Activated CD4-positive, alpha-beta T cell treated with anti-CD3 and anti-CD28 coated beads for 1 hour (primary cell): Measurements from ENCODE around the gene TEX26.

Experiments used
- DNase-seq: peaks from one replicate; pipeline ENCODE4 v3.0.0-alpha.2; 2020

The TEX26 gene

DNA sequence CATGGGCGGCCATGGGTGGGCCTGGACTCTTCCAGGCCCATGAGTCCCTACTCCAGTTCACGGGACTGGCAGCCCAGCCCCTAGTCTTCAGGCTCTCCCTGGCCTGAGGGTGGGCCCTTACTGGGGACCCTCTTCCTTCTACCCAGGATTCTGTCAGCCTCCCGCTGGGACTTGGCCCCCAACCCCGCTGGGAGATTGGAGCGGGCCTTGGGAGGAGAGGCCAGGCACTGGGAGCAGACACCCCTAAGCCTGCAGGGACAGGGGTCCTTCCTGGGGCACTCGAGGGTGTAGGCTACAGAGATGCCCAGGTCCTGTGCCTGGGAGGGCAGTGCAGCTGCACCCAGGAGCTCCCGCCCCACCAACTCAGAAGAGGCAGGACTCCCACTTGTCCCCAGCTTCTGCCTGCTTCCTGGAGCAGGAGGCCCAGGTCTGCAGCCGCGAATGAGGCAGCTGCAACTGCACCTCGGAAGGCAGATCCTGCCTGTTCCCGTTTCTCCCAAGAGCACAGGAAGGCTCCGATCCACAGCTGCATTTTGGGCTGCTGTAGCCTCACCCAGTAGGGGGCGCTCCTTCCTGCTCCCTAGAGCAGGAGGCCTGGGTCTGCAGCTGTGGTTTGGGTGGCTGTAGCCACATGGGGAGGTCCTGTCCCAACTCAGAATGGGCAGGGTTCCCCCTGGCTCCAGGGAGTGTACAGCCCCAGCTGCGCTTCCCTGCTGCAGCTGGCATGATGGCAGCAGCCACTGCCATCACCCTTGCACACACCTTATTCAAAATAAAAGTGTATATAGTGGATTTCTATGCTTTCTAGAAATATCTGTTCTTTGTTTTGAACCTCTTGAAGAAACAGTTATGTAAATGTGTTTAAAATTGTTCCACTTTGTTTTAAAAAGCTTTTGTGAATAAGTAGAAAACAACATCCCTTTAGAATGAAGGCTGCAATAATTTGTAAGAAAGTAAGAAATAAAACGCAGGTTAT, 46.8 kb downstream of the TEX26 start:
- no peak for DNase-seq

DNA sequence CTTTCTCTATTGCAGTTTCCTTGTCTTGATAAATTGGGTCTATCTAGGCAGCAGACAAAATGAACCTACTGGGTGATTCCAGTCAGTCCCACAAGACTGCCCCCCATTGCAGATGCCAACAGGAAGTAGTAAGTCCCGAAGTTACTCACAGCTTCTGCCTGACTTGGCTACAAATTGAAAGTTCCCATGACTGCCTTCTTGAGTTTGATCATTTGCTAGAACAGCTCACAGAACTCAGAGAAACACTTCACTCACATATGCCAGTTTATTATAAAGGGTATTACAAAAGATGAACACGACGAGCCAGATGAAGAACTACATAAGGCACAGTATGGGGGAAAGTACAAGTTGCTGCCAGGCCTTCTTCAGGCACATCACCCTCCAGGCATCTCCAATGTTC, 50.0 kb downstream of the TEX26 start:
- no peak for DNase-seq

DNA sequence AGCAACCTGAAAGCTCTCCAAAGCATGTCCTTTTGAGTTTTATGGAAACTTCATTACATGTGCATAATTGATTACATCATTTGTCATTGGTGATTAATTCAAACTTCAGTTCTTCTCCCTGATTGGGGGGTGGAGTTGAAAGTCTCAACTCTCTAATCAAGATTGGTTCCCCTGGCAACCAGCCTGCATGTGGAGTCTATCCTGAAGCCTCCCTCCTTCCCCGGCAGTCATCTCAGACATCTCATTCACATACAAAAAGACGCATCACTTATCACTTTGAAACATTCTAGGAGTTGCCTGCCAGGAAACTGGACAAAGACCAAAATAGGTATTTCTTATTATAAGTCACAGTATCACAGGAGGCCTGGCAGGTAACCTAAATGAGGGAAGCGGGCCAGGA, 50.5 kb downstream of the TEX26 start:
- no peak for DNase-seq

DNA sequence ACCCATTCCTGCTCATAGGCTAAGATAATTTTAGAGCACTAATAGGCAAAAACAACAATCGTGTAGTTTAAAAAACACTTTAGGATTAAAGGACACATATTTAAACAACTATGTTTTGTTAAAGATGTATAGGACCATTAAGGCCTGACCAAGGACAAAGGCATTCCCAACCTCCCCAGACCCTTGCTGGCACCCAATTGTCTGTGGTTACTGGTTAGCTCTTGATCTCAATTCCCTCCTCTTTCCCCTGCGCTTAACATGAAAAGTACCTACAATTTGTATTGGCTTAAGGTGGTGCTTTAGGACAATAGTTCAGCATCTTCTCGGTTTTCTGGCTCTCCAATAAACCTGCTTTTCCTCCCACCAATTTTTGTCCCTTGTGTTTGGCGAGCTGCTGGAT, 51.0 kb downstream of the TEX26 start:
- DNase-seq, result no peak

DNA sequence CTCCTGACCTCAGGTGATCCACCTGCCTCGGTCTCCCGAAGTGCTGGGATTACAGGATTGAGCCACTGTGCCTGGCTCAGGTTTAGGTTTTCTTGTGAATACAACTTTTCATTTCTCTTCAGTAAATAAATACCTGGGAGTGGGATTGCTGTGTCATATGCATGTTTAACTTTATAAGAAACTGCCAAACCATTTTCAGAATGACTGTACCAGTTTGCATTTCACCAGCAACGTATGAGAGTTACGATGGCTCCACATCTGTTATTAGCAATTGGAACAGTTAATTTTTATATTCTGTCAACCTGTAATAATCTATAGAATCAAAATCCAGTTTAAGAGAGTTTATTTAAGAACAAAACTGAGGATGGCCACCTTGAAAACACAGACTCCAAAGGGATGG, 52.2 kb downstream of the TEX26 start:
- no peak for DNase-seq

DNA sequence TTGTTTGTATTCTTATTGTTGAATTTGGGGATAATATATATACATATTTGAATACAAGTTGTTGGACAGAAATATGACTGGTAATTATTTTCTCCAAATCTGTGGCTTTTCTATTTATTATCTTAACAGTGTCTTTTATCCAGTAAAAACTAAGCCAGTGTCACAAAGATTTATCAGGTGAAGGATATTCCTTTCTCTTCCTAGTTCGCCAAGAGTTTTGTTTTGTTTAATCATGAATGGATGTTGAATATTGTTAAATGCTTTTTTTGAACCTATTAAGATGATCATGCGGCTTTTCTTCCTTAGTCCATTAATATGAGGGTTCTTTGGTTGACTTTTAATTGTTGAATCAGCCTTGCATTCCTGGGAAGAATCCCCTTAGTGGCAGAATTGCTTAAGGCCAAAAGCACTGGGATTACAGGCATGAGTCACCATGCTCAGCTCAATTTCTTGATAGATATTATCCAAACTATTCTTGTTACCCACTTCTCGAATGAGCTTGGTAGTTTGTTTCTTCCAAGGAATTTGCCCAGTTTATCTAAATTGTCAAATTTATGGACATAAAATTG, 53.3 kb downstream of the TEX26 start:
- no peak for DNase-seq

DNA sequence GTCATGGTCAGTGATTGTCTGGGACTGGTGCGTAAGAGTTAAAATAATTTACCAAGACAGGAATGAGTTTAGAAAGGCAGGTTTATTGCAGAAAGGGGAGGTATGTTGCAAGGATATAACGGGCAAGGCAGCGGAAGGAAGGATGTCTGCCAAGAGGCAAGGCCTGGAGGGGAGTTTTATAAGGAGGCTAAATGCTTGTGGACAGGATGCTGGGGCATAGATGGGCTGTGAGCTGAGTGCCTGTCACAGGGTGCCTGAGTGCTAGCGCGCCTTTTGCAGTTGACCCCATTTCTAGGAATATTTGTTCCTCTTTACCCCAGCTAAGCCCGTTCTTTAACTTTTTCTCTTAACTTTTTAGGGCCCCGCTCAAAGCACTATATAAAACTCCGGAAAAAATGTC, 58.7 kb downstream of the TEX26 start:
- DNase-seq, result no peak

DNA sequence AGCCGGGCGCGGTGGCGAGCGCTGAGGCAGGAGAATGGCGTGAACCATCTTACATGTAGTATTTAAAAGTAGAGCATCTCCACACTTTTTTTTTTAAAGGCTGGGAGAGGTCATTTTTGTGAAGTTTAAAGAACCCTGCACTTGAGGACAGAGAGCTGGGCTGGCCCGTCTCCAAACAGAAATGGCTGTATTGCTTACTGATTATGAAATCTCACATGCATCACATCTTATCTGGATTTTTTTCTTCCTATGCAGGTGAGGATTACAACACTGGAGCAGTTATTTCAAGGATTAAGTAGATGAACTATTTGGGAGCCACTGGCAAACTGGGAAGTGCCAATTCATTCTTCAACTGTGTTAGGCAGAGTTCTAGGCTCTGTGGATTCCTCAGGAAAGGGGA, 59.5 kb downstream of the TEX26 start:
- DNase-seq, result no peak

DNA sequence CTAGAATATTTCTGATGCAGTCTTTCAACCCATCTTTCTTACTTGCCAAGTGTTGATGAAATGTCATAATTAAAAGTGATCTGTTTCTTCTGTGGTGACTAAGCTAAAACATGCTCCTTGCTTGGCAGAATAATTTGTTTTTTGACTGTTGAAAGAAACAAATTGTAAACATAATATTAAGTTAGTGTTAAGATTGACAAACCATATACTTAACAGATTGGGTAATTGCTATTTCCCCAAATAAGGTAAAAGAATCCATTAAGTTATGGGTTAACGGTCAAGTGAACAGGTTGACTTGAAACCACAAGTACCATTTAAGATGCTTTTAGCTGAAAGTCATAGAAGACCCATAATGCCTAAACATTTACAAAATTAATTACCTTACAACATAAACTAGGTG, 62.9 kb downstream of the TEX26 start:
- DNase-seq, result no peak

DNA sequence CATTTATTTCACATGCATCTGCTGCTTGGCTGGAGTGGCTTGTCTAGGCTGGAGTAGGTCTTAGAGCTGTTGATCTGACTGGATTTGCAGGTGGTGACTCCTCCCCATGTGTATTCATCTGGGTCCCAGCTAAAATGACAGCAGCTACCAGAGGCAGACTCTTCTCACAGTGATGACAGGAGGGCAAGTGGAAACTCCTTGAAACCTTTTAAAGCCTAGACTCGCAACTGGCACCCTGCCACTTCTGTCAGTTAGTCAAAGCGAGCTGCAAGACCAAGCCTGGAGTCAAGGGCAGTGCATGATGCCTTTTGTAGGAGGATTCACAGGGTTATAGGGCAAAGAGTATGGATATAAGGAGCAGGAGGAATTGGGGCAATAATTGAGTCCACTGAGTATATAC, 65.2 kb downstream of the TEX26 start:
- DNase-seq, result no peak

DNA sequence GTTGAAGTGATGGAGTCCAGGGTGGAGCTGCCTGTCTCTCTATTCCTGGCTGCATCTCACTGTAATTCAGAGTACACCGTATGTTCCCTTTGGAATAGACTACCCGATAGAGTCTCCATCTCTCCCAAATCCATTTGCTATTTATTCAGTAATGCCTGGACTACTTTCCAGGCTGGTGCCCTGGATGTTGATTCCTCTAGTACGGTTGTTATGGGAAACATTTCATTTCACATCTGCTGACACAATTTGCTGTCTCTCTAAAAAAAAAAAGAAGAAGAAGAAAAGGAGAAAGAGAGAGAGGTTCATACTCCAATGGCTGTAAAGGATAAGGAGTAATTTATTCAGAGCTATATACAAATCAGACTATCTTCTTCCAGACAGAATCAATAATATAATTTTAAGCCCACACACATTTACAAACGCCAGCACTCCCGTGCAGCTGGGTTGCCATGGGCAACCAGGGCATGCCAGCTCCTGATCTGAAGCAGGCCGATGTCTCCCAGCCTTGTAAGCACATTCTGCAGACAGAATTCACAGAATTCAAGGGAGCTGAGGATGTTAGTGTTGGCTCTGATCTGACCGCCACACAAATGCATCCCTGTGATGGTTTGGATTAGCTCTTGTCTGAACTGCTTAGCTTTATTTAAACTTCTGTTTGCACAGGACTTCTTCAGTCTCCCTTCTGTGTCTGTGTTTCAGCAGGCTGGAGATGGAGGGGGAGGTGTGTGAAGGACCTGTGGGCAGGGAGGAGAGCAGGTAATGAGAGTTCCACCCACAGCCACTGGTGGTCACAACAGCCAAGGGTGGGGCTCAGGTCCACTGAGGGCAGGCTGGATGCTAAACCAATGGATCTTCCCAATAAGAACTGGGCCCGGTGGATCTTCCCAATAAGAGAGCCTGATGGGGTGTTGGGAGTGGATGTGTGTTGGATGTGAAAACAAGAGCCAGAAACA, 66.0 kb downstream of the TEX26 start:
- no peak for DNase-seq

DNA sequence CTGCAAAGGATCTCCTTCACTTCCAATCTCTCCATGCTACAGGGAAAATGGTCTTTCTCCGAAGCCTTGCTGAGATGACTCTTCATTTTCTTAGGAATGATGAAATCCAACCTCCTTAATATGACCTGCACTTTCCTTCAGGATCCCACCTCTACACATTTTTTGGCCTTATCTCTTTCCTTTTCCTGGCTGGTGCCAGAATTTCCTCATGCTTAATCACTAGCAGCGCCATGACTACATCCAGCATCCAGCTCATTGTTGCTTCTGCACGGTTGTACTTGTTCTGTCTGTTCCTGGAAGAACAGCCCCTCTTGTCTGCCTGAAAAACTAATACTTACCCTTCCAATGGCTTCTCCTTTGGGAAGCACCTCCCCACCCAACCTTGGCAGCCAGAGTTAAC, 68.4 kb downstream of the TEX26 start:
- DNase-seq, result no peak

DNA sequence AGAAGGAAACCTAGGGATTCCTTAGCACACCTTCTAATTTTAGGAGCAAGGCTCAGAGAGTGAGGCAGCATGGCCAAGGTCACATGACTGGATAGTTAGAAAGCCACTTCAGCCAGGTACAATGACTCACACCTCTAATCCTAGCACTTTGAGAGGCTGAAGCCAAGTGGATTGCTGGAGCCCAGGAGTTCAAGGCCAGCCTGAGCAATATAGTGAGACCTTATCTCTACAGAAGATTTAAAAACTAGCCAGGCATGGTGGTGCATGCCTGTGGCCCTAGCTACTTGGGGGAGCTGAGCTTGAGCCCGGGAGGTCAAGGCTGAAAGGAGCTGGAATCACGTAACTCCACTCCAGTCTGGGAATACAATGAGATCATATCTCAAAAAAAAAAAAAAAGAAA, 69.2 kb downstream of the TEX26 start:
- no peak for DNase-seq

DNA sequence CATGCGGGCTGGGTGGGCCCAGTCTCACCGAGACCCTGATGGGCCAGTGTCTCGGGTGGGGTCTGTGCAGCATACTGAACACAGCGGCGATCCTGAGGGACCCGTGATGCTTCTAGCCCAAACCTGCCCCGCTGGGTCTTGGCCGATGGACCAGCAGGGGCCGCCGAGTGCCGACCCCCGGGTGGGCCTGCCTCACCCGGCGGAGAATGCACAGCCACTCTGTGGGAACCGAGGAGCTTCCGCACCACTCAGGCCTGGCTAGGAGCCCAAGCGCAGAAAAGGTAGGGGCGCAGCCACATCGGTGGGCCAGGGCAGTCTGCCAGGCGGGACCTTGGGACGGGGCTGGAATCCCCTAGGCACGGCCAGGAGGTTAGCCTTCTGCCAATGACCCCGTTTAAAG, 72.6 kb downstream of the TEX26 start:
- DNase-seq, result no peak

DNA sequence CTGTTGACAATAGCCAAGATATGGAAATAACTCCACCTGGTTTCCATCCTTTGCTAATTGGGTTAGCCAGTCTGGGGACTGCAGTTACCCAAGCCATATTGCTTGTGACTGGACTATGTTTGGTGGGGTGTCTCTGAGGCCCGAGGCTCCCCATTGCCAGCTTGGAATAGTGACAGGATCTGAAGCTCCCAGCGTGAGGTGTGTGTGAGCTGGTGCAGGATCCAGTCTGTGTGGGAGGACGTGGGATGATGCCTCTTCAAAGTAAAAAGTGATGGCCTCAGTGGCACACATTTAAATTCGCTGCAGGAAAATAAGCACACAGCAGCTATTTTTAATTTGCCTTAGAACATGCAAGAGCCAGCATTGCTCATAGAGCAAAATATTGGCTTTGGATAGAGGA, 75.0 kb downstream of the TEX26 start:
- no peak for DNase-seq

DNA sequence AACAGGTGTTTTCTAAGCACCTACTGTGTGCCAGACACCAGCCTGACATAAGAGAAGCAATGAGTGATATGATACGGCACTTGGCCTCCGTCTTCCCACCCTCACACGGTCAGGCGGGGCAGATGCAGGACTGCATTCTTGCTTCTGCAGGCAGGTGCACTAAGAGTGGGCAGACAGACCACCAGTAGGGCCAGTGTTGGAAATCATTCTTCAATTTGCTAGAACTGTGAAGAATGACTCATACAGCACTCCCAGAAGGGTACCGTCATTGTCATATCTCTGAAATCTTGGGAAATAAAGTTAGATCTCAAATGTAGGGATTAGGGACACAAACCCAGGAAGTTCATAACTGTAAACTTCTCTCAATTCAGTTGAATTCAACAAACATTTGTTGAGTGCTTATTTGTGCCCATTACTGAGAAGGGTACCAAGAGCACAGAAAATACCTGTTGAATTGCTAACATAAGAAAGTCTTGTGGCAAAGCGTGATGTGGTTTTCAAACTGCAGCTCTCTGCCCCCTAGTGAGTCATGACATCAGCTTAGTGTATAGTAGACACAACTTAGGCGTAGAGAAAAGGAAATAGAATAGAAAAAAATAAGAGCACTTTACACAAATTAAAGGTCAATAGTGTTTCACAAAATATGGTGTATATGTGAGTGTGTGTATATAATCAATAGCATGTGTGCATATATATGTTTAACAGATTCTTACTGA, 76.1 kb downstream of the TEX26 start:
- no peak for DNase-seq

DNA sequence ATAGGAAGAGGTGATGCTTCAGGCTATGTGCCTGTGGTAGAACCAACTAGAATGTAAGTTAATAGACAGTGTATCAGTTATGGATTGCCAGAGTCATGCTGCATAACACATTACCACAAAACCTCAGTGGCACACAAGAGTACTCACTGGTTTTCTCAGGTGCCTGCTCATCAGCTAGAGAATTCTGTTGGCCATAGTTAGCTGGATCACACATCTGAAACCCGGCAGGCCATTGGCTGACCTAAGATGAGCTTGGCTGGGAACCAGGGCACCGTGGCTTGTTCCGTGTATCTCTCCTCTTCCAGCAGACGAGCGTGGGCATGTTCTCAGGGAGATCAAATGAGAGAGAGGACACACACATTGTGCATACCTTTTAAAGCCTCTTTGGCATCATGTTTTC, 76.7 kb downstream of the TEX26 start:
- no peak for DNase-seq

DNA sequence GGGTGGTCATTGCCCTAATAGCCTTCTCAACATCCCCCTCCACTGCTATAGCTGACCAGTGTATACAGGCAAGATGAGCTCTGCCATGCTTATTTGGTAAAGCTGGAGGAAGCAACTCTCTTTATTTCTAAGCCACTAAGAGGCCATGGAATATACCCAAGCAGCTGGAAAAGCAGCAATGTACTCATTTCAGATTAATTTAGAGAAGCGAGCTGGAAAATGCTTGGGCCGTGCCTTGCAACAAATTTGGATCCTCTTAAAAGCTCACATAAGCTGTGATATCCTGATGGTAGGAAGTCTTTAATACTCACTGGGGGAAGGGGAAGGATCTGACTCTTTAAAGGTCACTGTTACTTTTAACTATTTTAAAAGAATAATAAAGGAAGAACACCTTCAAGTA, 77.8 kb downstream of the TEX26 start:
- no peak for DNase-seq

DNA sequence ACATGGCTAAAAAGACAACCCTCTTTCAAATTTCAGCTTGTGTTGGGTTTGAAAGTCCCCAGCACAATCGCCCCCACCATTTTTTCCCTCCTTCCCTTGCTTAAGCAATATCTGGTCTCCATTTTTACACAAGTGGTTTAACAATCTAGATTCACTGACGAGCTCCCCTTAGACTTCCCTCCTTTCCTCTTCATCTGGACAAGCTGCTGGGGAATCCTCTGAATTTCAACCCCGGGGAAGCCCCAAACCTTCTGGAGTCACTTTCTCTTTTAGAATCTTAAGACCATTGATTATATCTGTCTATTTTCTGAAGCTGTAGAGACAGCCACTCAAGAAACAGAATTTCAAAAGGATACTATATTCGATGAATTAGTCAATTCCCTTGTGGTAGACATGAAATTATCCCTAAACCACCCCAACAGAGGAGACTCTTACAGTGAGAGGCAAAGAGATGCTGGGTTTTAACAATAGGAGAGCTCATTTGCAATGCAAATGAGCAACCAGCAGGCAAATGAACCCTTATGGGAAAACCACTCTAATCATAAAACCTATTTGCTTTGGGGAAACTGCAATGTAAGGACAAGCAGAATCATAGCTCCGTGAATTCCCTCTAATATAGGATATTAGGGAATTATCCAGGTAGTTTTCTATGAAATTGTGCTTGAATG, 78.9 kb downstream of the TEX26 start:
- no peak for DNase-seq

DNA sequence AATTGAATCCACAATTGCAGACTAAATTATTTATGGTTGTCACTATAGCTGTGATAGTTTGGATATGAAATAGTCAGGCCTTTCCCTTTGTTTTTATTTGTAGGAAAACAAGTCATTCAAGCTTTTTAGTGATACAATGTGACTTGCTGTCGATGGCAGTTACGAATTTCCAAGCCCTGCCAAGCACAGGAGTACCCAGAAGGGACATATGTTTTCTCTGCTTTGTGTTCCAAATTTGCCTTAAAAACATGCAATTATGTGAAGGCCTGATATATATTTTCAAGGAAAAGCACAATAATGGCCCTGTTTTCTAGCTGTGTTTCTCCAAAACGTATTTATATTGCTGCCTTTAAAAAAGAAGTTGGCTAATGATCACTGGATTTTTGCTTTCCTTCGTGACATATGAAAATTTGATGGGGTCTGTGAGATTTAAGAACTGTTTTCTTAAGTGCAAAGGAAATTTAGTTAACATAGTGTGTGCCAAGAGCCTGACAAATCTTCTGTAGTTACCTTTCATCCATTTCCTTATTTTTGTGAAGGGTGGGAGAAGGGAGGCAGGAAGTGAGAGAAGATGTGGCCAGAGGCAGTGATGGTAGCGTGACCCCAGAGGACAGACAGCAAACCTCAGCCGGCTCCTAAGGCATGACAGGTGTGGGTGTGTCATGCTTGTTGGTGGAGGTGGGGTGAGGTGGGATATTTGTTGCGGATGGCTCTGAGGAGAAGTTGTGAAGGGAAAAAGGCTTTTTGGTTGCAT, 79.6 kb downstream of the TEX26 start:
- DNase-seq, result no peak

DNA sequence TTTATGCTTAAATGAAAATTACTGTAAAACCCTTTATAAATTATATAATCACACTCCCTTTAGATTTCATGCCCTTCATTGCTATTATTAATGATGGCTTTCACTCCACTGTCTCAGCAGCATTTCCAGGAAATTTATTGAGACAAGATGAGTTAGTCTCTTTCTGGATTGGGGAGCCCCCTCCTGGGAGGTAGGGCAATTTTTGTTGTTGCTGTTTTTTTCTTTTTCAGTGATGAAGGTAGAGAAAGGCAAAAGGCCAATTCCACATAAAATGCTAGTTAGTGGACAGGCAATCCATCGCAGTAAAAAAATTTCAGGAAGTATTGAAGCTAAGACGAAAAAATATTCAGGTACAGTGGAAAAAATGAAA, 80.2 kb downstream of the TEX26 start:
- DNase-seq, result no peak

DNA sequence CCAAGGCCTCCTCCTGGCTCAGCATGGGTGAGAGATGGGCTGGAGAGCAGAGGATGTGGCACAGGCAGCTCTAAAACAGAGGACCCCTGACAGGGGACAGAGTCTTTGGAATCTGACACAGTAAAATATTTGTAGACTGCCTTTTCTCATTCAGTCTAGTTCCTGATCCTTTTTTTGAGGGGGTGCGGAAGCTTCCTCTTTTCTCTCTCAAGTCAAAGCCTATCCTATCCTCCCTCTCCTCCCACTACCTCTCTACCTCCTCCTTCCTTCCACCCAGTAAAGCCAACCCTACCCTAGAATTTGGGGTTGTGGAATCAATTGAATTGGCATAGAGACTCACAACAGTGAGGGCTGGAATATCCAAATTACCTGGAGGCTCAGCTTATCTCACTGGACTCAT, 82.0 kb downstream of the TEX26 start:
- DNase-seq, result no peak
